Natural killer cell (primary cell): Measurements from ENCODE around the gene STARD3. TPM values are rescaled to one million over a fixed set of nuclear protein-coding genes. Genes with fewer than 3 reads are reported as not detected.
A peak's percentile ranks its signal among the peaks of the same experiment; 100 is the strongest.

ENCODE experiments used
- ATAC-seq, 3 donors: fragments of 150-1000 bp in 2 of 3; fragments of 200-7000 bp in 1 of 3; cut with Tn5 transposase; 1 replicate in 1 of 3; 2 replicates in 2 of 3; pipeline ENCODE4 v1.10.0; 2021; ENCODE audit warnings: mild to moderate bottlenecking in 2 of 3, moderate library complexity in 2 of 3
- DNase-seq, 2 donors: peaks; one replicate each; pipeline versions ENCODE4 v3.0.0 to v3.0.0-alpha.2; 2013 to 2021; ENCODE audit warnings: mixed read lengths in 1 of 2
- H3K27ac ChIP-seq: one replicate; pipeline ENCODE4 v1.5.1; 2013; ENCODE audit warnings: mild to moderate bottlenecking, low read length
- H3K27me3 ChIP-seq: one replicate; pipeline ENCODE4 v1.6.1; 2013; ENCODE audit warnings: low read length; ENCODE audit not compliant: control insufficient read depth, insufficient read depth
- H3K36me3 ChIP-seq: one replicate; pipeline ENCODE4 v1.6.1; 2013; ENCODE audit warnings: low read length; ENCODE audit not compliant: control insufficient read depth, insufficient read depth
- H3K4me1 ChIP-seq: one replicate; pipeline ENCODE4 v1.6.1; 2013; ENCODE audit warnings: low read length; ENCODE audit not compliant: control insufficient read depth, insufficient read depth
- H3K4me3 ChIP-seq: one replicate; pipeline ENCODE4 v1.5.1; 2013; ENCODE audit warnings: low read length
- H3K9me3 ChIP-seq: one replicate; pipeline ENCODE4 v1.6.1; 2013; ENCODE audit warnings: low read length; ENCODE audit not compliant: control insufficient read depth, insufficient read depth
- H3K27ac Mint-ChIP-seq, 2 donors: one replicate each; pipeline ENCODE4 v1.8.0; 2022; ENCODE audit warnings: mild to moderate bottlenecking in 2 of 2, mixed read lengths in 2 of 2, moderate library complexity in 1 of 2
- H3K27me3 Mint-ChIP-seq, 2 donors: one replicate each; pipeline ENCODE4 v1.8.0; 2022; ENCODE audit warnings: low read depth in 2 of 2, mixed read lengths in 2 of 2
- H3K36me3 Mint-ChIP-seq: one replicate; pipeline ENCODE4 v1.8.0; 2022; ENCODE audit warnings: mixed read lengths
- H3K4me1 Mint-ChIP-seq, 2 donors: one replicate each; pipeline ENCODE4 v1.8.0; 2022; ENCODE audit warnings: mixed read lengths in 2 of 2
- H3K4me3 Mint-ChIP-seq: one replicate; pipeline ENCODE4 v1.8.0; 2022; ENCODE audit warnings: mild to moderate bottlenecking, moderate library complexity, mixed read lengths
- H3K9me3 Mint-ChIP-seq, 2 donors: one replicate each; pipeline ENCODE4 v1.8.0; 2022; ENCODE audit warnings: mixed read lengths in 2 of 2
- CTCF ChIP-seq: fragments of 200-600 bp; IDR thresholded peaks from one replicate; pipeline ENCODE4 v1.8.0; 2022; ENCODE audit warnings: antibody characterized with exemption
- WGBS: methylation state at CpG from one replicate; pipeline ENCODE4 v1.1.7; 2013; ENCODE audit warnings: missing lambda C conversion rate; ENCODE audit not compliant: insufficient coverage; 5-methylcytosine and 5-hydroxymethylcytosine counted together
- intact Hi-C: fragments of 100-400 bp; cut with micrococcal nuclease; formaldehyde crosslinking; loops from one replicate; pipeline ENCODE4 v1.14.2; 2022
- total RNA-seq, 4 donors: library from RNA; stranded (reverse); fragments of 120-200 nt in 1 of 4; gene quantifications; one replicate each; pipeline versions ENCODE4 v1.2.3 to v1.2.4, GENCODE V29; 2013 to 2022

The STARD3 gene
- total RNA-seq, 3 donors from 2014 or later (not counting 1 experiment from before 2014, with no cell fraction given), result 97.1 to 115 (median 105) TPM

- Mint-ChIP-seq H3K36me3 (no peaks in the 10 kb centered on the region), H3K4me3 (no peak within 1 kb of the TSS), H3K27ac (no peak within 1 kb of the TSS), H3K27me3 (peaks cover 10 to 31% of the 10 kb centered on the region in 2 donors), H3K9me3 (no peaks in the 10 kb centered on the region), H3K4me1 (peaks cover 16 to 32% of the 10 kb centered on the region in 2 donors)
- TF ChIP-seq CTCF, result no peak
- no peaks in the 10 kb centered on the region for H3K9me3 ChIP-seq
- 23% methylated on average over 29 of the region's 29 CpGs for WGBS
- intact Hi-C loops, result no loop called here
- H3K36me3 ChIP-seq, result no peaks in the 10 kb centered on the region
- H3K4me3 ChIP-seq, result no peak within 1 kb of the TSS
- peak in 1 of 2 donors; percentile 23 for DNase-seq
- H3K27me3 ChIP-seq, result peaks cover 13% of the 10 kb centered on the region
- H3K27ac ChIP-seq, result no peak within 1 kb of the TSS
- ATAC-seq, result no peak
- peaks cover 28% of the 10 kb centered on the region for H3K4me1 ChIP-seq
Measured at GRCh38 chr17:39626171-39627046, 10.5 kb upstream of the STARD3 start, which contains the start of gene PPP1R1B. Gene PPP1R1B (plus strand): TSS chr17:39626952. CDS start chr17:39627393, 441 bp downstream.

GRCh38 chr17:39627047-39627711 is 9.8 kb upstream of the STARD3 start:
- intact Hi-C loops, result no loop called here
- Mint-ChIP-seq H3K9me3 (no peaks in the 10 kb centered on the region), H3K4me3 (no peak overlapping the region), H3K27ac (no peak overlapping the region), H3K4me1 (peaks cover 10 to 26% of the 10 kb centered on the region in 2 donors), H3K27me3 (peaks cover 10 to 34% of the 10 kb centered on the region in 2 donors), H3K36me3 (no peaks in the 10 kb centered on the region)
- TF ChIP-seq CTCF, result no peak
- ATAC-seq (no peak), DNase-seq (peak in 1 of 2 donors; percentile 24)
- Histone ChIP-seq H3K4me1 (peaks cover 21% of the 10 kb centered on the region), H3K4me3 (no peak overlapping the region), H3K9me3 (no peaks in the 10 kb centered on the region), H3K36me3 (no peaks in the 10 kb centered on the region), H3K27ac (no peak overlapping the region), H3K27me3 (peaks cover 13% of the 10 kb centered on the region)
- 9% methylated on average over 72 of the region's 72 CpGs for WGBS

GRCh38 chr17:39627712-39628516 is 9.0 kb upstream of the STARD3 start:
- H3K4me3 Mint-ChIP-seq, result no peak overlapping the region
- Histone ChIP-seq H3K9me3 (no peaks in the 10 kb centered on the region), H3K36me3 (no peaks in the 10 kb centered on the region), H3K27me3 (peaks cover 13% of the 10 kb centered on the region), H3K27ac (no peak overlapping the region), H3K4me3 (no peak overlapping the region), H3K4me1 (peaks cover 16% of the 10 kb centered on the region)
- ATAC-seq (no peak), DNase-seq (no peak)
- H3K27me3 Mint-ChIP-seq, result peaks cover 10 to 34% of the 10 kb centered on the region in 2 donors
- intact Hi-C loops, result no loop called here
- no peaks in the 10 kb centered on the region for H3K9me3 Mint-ChIP-seq
- 87% methylated on average over 14 of the region's 16 CpGs for WGBS
- no peak overlapping the region for H3K27ac Mint-ChIP-seq
- TF ChIP-seq CTCF, result no peak
- H3K36me3 Mint-ChIP-seq, result no peaks in the 10 kb centered on the region
- H3K4me1 Mint-ChIP-seq, result peaks cover 6 to 23% of the 10 kb centered on the region in 2 donors
